ENCODE data around the gene CRACDL. TPM values are rescaled to one million over a fixed set of nuclear protein-coding genes. Genes with fewer than 3 reads are reported as not detected.
A peak's percentile ranks its signal among the peaks of the same experiment; 100 is the strongest.

CRACDL gene
- total RNA-seq, 1 donor from 2014 or later: 3.0 TPM

GRCh38 chr2:98825020-98825350, 111.0 kb downstream of the CRACDL start:
- DNase-seq (ENCODE audit: low read depth in 2 of 2): no peak

GRCh38 chr2:98824256-98825019, 111.6 kb downstream of the CRACDL start:
- peak in 1 of 2 donors; percentile 31 for DNase-seq (ENCODE audit: low read depth in 2 of 2)

- no peak for DNase-seq (ENCODE audit: low read depth in 2 of 2)
Observed at GRCh38 chr2:98823196-98824170, 112.5 kb downstream of the CRACDL start.

- DNase-seq (ENCODE audit: low read depth in 2 of 2): peak in 1 of 2 donors; percentile 36
Observed at GRCh38 chr2:98822301-98823164, 113.5 kb downstream of the CRACDL start.

- no peak for DNase-seq (ENCODE audit: low read depth in 2 of 2)
Observed at GRCh38 chr2:98821629-98822135, 114.3 kb downstream of the CRACDL start.

GRCh38 chr2:98819231-98819766, 116.7 kb downstream of the CRACDL start:
- DNase-seq (ENCODE audit: low read depth in 2 of 2): no peak

- DNase-seq (ENCODE audit: low read depth in 2 of 2): no peak
Observed at GRCh38 chr2:98818164-98818563, 117.9 kb downstream of the CRACDL start.

- DNase-seq (ENCODE audit: low read depth in 2 of 2): no peak
Observed at GRCh38 chr2:98816281-98816680, 119.7 kb downstream of the CRACDL start.

GRCh38 chr2:98815795-98816194, 120.2 kb downstream of the CRACDL start:
- no peak for DNase-seq (ENCODE audit: low read depth in 2 of 2)

- DNase-seq (ENCODE audit: low read depth in 2 of 2): no peak
Observed at GRCh38 chr2:98811766-98812165, 124.3 kb downstream of the CRACDL start.

GRCh38 chr2:98810588-98810928, 125.5 kb downstream of the CRACDL start:
- DNase-seq (ENCODE audit: low read depth in 2 of 2): no peak

- no peak for DNase-seq (ENCODE audit: low read depth in 2 of 2)
Observed at GRCh38 chr2:98809878-98810587, 126.0 kb downstream of the CRACDL start.

- DNase-seq (ENCODE audit: low read depth in 2 of 2): no peak
Observed at GRCh38 chr2:98809116-98809515, 126.9 kb downstream of the CRACDL start.

- DNase-seq (ENCODE audit: low read depth in 2 of 2): no peak
Observed at GRCh38 chr2:98808546-98808945, 127.5 kb downstream of the CRACDL start.

GRCh38 chr2:98807929-98808328, 128.1 kb downstream of the CRACDL start:
- DNase-seq (ENCODE audit: low read depth in 2 of 2): no peak

GRCh38 chr2:98807221-98807620, 128.8 kb downstream of the CRACDL start:
- no peak for DNase-seq (ENCODE audit: low read depth in 2 of 2)

GRCh38 chr2:98806236-98806697, 129.8 kb downstream of the CRACDL start:
- peak in 1 of 2 donors; percentile 53 for DNase-seq (ENCODE audit: low read depth in 2 of 2)

GRCh38 chr2:98805412-98806171, 130.4 kb downstream of the CRACDL start:
- DNase-seq (ENCODE audit: low read depth in 2 of 2): no peak

- no peak for DNase-seq (ENCODE audit: low read depth in 2 of 2)
Observed at GRCh38 chr2:98804736-98805135, 131.3 kb downstream of the CRACDL start.

- no peak for DNase-seq (ENCODE audit: low read depth in 2 of 2)
Observed at GRCh38 chr2:98804265-98804650, 131.8 kb downstream of the CRACDL start.

All from dermis microvascular lymphatic vessel endothelial cell (primary cell).